Measurements from ENCODE around the gene ATP2A1.

- TF ChIP-seq REST (IDR thresholded peaks at IDR 0.05; ENCODE audit: low read depth) (no peak), TEAD4 (IDR thresholded peaks at IDR 0.05) (no peak)
Observed at GRCh38 chr16:28839899-28840298, 38.4 kb upstream of the ATP2A1 start.
